GM18519 (cell line): ENCODE measurements around the gene ETFB.

Experiments used
- ATAC-seq: cut with Tn5 transposase; IDR thresholded peaks from one replicate; pipeline ENCODE4 v1.9.1; 2021; ENCODE audit warnings: mild to moderate bottlenecking, moderate library complexity; ENCODE audit not compliant: unreplicated experiment, low FRiP score

ETFB gene

DNA sequence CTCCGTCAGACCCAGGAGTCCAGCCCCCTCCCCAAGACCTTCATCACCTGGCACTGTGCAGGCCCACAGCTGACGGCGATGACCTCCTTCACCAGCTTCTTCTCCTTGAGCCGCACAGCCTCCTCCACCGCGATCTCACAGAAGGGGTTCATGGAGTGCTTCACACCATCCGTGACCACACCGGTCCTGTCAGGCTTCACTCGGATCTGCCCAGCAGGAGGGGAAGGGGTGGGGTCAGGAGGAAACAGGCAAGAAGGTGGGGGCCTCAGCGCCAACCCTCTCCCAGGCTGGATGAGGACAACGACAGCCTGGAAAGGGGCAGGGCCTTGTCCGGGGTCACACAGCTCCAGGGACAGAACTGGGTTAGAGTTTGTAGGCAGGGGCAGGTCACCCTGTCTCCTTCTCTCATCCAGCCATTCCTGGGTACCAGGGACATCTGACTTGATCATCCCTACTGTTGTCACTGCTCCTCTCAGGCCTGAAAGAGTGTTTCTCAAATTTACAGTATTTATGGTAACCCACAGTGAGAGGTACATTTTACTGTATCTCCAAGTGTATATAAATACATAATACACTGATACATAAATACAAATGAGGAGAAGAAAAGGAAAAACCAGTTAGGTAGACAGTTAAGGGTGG is 12.0 kb downstream of the ETFB start:
- ATAC-seq = no peak

DNA sequence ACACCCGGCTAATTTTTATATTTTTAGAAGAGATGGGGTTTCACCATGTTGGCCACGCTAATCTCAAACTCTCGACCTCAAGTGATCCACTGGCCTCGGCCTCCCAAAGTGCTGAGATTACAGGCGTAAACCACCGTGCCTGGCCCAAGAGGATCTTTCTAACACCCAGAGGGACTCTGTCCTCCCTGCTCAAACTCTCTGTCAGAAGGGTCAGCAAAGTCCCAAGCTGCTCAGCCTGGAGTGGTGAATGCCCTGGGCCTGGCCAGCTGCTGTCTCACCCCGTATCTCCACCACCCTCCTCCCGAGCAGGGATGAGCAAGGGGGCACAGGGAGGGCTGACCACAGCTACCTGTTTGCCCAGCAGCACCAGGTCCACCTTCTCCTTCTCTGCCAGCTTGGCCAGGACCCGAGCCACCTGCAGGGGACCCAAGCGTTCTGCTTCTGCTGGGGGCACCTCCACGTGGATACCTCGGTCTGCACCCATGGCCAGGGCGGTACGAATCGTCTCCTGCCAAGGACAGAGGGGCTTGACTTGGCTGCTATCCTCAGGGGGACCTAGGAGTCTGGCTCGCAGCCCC is 13.3 kb downstream of the ETFB start:
- ATAC-seq = no peak

DNA sequence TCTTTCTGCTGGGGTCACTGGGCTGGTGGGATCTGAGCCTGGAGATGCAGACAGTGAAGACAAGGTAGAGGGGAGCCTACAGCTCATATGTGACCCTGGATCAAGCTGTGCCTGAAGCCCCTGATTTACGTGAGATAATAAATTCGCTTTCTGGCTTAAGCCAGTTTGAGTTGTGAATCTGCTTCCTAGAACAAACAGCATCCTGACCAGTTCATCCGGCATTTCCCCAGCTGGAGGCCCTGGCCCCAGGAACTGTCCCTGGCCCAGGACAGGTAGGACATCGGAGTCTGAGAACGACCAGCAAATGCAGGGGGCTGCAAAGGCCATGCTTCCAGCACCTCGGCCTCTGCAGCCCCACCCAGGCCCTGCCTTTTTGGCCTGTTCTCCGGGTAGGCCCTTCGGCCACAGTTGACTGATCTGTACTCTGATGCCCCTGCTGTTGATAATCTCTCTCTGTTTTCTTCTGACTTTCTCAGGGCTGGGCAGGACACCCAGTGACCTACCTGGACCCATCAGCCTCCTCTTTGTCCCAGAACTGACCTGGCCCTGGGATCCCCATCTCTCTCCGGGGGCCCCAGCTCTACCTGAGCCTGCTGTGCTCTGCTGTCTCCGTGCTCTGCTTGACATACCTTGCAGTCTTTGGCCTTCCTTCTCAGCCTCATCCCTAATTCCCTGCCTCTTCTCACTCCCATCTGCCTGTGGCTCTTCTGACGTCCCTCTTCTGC is 14.8 kb downstream of the ETFB start:
- no peak for ATAC-seq

DNA sequence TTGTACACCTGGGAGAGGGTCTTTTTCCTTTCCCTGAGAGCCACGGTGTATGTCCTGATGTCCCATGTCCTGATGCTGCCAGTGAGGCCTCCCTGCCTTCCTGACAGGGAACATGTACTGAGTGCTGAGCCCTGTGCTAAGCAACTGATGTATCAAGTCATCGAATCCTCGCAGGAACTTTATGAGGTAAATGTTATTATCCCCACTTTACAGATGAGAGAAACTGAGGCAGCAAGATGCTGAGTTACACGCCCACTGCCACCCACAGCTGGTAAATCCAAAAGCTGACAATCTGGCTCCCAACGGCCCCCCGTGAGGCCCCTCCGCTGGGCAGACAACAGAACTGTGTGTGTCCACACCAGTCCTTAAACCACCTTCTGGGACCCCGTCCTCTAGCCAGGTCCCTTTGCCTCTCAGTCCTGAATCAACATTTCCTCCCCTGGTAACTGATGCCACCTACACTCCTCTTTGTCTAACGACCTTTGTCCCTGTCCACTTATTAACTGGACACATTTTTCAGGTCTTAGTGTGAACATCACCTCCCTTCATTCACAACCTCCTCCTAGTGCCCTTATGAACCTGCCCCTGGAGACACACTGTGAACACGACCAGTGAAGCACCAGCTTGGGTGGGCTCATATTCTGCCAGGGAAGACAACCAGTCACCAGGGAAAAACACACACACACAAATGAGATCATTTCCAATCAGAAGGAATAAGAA is 18.8 kb downstream of the ETFB start:
- no peak for ATAC-seq

DNA sequence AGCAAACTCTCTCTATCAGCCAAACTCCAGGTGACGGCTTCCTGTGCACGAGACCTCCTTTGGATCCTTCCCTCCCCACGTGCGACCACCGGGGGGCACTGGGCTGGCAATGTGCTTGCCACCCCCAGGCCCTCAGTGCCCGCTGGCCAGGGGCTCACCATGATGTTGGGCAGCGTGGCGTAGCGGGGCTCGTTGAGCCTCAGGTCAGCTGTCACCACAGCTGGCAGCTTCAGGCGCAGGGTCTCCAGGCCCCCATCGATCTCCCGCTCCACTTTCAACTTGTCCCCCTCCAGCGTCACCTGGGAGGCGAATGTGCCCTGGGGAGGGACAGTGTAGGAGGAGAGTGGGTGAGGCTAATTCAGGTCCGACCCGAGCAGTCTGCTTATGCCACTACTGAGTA is 19.4 kb downstream of the ETFB start:
- no peak for ATAC-seq

DNA sequence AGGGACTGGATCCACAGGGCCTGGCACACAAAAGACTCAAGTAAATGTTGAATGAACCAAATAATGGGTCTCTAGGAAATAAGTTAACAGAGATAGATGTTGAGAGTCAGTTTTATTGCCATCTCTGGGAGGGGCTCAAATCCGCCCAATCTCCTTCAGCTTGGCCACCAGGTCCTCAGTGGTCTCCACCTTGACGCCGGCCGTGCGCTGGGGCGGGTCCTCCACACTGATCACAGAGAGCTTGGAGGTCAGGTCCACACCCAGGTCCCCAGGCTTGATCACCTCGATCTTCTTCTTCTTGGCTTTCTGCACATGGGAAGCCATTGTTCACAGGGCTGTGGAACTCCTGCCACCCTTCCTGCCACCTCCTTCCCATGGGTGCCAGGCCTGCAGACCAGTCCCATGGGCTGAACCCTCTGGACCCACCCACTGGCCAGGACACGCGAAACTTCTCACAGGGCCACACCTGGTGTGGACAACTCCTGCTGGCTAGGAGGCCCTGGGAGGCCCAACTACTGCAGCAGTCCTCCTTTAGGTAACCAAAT is 21.0 kb downstream of the ETFB start:
- no peak for ATAC-seq

DNA sequence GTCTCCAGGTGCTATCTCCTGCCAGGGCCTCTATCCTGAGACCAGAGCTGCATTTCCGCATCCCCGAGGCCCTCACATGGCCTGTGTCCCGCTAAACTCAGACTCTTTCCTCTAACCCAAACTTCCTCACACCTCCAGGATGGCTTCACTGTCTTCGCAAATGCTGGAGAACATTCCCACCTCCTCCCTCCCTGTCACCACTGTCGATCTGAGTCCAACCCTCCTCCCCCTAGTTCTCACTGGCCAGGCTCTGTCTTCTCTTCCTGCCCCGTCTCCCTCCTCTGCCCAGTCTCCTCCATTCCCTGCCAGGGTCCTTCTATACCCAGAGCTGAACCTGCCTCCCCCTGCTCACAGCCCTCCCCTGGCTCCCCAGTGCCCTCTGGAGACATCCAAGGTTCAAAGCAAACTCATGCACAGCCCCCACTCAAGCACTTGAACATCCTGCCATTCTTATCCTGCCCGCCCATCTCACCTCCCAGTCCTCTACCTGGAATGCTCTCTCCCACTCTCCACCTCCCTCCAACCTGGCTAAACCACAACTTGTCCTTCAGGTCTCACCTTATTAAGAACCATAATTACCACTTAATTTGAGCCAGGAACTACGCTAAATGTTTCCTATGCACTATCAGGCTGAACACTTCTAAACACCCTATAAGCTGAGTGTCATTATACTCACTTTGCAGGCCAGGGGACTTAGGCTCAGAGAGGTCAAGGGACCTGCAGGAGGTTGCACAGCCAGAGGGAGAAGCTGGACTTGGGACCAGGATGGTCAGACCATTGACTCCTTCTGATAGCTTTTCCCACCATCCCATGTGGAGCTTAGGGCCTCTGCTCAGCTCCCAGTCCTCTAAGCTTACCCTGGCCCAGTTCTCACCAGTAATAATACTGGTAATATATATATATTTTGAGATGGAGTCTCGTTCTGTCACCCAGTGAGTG is 23.3 kb downstream of the ETFB start:
- ATAC-seq = no peak

DNA sequence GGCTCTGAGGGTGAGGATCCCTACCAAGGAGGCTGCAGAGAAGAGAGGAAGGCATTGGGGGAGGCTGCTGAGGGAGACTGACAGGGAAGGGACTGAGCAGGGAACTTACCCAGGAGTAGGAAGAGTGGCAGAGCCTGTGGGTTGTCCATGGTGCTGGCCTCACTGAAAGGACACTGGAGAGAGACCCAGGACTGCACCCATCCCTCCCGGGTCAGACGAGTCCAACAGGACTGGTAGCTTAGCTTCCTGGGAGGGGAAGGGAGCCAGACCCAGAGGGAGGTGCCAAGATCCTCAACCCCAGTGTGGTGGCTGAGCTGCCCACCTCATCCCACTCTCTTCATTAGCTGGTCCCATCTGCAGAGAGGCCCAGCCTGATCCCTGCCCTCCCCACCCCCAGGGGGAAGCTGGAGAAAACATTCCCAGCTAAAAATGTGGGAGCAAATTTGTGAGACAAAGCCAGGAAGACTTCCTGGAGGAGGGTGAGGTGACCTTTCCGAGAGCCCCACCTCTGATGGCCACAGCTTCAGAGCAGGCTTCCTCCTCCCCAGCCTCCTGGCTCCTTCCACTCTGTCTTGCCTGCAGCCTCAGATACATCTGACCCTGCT is 24.1 kb downstream of the ETFB start, which contains the start of gene VSIG10L:
Gene VSIG10L (minus strand): TSS at position 164 of the 605 bp plus-strand sequence. CDS start 15 bp downstream, at position 149.
- ATAC-seq = no peak

- ATAC-seq = no peak
These were observed 25.1 kb downstream of the ETFB start for GRCh38 chr19:51341066-51341465.

DNA sequence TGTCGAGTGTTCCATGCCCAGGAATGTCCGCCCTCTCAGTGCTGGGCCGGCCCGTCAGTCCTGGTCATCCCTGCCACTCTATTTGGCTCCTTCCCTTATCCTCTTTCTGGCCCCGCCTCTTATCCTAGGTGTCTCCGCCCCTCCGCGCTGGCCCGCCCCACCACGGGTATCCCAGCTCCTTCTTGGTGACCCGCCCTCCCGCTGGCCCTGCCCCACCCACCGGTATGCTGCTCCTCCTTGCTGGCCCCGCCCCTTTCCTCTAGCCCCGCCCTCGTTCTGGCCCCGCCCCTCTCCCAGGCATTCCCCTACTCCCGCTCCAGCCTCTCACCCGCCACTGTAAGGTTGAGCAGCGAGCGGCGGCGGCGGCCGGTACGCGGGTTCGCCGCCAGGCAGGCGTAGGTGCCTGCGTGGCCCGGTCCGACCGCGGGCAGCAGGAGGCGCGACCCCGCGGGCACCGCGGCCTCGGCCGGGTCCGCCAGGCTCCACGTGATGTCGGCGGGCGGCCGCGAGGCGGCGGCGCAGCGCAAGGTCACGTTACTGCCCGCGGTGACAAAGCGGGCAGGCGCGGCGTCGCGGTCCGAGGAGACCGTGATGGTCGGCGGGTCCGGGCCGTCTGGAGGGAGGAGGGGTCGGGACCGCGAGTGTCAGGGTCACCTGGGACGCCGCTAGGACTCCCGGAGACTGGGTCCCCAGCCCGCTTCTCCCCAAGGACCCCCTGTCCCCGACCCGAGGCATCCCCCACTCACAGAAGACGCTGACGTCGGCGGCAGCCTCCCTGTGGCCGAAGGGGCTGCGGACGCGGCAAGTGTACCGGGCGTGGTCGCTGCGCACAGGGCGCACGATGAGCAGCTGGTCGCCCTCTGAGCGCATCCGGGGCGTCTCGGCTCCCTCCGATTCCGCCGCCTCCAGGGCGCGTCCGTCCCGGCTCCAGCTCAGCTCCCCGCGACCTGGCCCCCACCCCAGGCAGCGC is 26.2 kb downstream of the ETFB start:
- ATAC-seq = no peak

- ATAC-seq = no peak
These were observed 26.9 kb downstream of the ETFB start for GRCh38 chr19:51339313-51339686.

- ATAC-seq = no peak
These were observed 27.4 kb downstream of the ETFB start for GRCh38 chr19:51338563-51339312.

DNA sequence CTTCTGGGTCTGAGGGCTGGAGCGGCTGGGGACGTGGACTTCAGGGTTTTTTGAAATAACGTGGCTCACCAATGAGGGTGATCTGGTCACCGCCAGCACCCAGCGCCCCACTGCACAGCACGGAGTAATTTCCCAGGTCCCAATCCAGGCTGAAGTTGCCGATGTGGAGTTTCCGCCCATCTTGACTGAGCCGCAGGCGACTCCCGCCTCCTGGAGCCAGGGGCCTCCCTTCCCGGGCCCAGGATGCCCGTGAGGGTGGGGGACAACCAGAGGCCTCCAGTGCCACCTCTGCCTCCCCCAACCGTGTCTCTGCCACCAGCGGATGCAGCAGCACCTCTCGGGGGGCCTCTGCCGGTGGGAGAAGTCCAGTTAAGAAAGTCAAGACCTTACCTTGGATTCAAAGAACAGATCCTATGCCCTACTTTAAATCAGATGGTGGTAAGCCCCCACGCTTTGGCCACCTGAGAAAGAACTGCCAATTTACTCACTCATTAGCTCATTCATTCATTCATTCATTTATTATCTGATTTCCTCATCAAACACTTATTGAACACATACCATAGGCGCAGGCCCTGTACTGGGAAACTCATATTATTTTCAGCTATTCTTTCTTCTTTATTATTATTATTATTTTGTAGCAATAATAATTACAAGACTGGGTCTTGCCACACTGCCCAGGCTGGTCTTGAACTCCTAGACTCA is 28.2 kb downstream of the ETFB start:
- ATAC-seq = no peak

- no peak for ATAC-seq
These were observed 28.9 kb downstream of the ETFB start for GRCh38 chr19:51337141-51337860.

DNA sequence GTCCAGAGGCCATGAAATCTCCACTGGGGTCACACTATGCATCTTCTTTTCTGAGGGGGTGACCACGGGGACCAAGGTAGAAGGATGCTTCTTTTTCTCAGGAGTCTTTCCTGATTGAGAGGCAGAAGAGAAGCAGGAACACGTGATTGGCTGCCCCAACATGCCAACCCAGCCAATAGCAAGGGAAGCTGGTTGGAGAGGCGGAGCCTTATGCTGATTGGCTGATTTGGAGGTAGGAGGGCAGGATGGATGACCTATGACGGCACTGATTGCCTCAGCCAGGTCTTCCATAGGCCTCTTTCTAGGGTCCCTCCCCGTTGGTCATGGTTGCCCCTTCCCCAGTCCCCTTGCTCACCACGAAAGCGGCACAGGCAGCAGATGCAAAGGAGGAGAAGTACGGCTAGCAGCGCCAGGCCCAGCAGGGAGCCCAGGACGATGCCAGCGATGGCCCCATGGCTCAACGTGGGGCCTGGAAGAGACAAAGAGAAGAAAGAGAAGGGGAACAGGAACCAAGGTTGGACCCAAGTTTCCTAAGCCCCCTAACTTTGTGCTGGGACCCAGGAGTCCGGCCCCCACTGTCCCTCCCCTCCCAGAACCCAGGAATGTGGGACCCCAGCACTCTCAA is 32.2 kb downstream of the ETFB start:
- no peak for ATAC-seq

DNA sequence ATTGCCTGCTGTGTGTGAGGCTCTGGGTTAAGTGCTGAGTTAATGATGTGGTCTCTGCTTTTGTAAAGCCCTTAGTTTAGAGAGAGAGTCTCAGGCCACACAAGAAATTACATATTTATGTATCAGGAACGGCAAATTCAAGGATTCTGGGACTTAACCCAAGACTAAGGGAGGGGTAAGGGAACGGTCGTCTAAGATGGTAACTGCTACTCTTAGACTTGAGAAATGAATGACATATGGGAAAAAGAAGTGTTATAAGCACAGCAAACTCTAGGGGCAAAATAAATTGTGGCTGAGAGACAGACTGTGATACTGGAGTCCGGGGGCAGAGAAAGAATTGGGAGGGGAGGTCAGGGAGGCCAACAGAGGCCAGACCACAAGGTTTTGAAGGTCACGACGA is 34.5 kb downstream of the ETFB start:
- ATAC-seq = no peak
